ENCODE measurements around the gene EPS15.
A peak's percentile ranks its signal among the peaks of the same experiment; 100 is the strongest.
"Not testable (repeated sequence)": the region's sequence is repeated elsewhere in the genome, so short reads cannot be mapped to it uniquely, and the experiment has no call there.

EPS15 gene

GRCh38 chr1:51514733-51515132 is 4.3 kb downstream of the EPS15 start:
- FAIRE-seq = peak; percentile 92

GRCh38 chr1:51512606-51513005 is 6.5 kb downstream of the EPS15 start:
- no peak for FAIRE-seq

- no peak for FAIRE-seq
Observed at GRCh38 chr1:51512120-51512519, 6.9 kb downstream of the EPS15 start.

GRCh38 chr1:51509773-51510172 is 9.3 kb downstream of the EPS15 start:
- FAIRE-seq = no peak

GRCh38 chr1:51506537-51506936 is 12.5 kb downstream of the EPS15 start:
- no peak for FAIRE-seq

GRCh38 chr1:51504806-51505525 is 14.1 kb downstream of the EPS15 start:
- peak; percentile 93 for FAIRE-seq

GRCh38 chr1:51501218-51501630 is 17.8 kb downstream of the EPS15 start:
- FAIRE-seq = not testable (repeated sequence)

- no peak for FAIRE-seq
Observed at GRCh38 chr1:51499694-51500093, 19.4 kb downstream of the EPS15 start.

- FAIRE-seq = no peak
Observed at GRCh38 chr1:51498924-51499323, 20.1 kb downstream of the EPS15 start.

GRCh38 chr1:51497340-51497739 is 21.7 kb downstream of the EPS15 start:
- FAIRE-seq = no peak

GRCh38 chr1:51494138-51494830 is 24.8 kb downstream of the EPS15 start:
- FAIRE-seq = no peak

- FAIRE-seq = peak; percentile 76
Observed at GRCh38 chr1:51491166-51491981, 27.7 kb downstream of the EPS15 start.

- no peak for FAIRE-seq
Observed at GRCh38 chr1:51489472-51489871, 29.6 kb downstream of the EPS15 start.

GRCh38 chr1:51488372-51489050 is 30.6 kb downstream of the EPS15 start:
- FAIRE-seq = peak; percentile 88

- peak; percentile 91 for FAIRE-seq
Observed at GRCh38 chr1:51487628-51488027, 31.4 kb downstream of the EPS15 start.

- FAIRE-seq = peak; percentile 76
Observed at GRCh38 chr1:51484591-51484990, 34.5 kb downstream of the EPS15 start.

GRCh38 chr1:51482881-51483280 is 36.2 kb downstream of the EPS15 start:
- no peak for FAIRE-seq

- FAIRE-seq = not testable (repeated sequence)
Observed at GRCh38 chr1:51474832-51475620, 44.0 kb downstream of the EPS15 start.

GRCh38 chr1:51473331-51474115 is 45.5 kb downstream of the EPS15 start:
- FAIRE-seq = peak; percentile 38

- no peak for FAIRE-seq
Observed at GRCh38 chr1:51472359-51472758, 46.7 kb downstream of the EPS15 start.

- no peak for FAIRE-seq
Observed at GRCh38 chr1:51469518-51469917, 49.5 kb downstream of the EPS15 start.
